Measurements from ENCODE around the gene P4HA1.
A peak's percentile ranks its signal among the peaks of the same experiment; 100 is the strongest.
"Not testable (repeated sequence)": the region's sequence is repeated elsewhere in the genome, so short reads cannot be mapped to it uniquely, and the experiment has no call there.

Gene P4HA1

DNA sequence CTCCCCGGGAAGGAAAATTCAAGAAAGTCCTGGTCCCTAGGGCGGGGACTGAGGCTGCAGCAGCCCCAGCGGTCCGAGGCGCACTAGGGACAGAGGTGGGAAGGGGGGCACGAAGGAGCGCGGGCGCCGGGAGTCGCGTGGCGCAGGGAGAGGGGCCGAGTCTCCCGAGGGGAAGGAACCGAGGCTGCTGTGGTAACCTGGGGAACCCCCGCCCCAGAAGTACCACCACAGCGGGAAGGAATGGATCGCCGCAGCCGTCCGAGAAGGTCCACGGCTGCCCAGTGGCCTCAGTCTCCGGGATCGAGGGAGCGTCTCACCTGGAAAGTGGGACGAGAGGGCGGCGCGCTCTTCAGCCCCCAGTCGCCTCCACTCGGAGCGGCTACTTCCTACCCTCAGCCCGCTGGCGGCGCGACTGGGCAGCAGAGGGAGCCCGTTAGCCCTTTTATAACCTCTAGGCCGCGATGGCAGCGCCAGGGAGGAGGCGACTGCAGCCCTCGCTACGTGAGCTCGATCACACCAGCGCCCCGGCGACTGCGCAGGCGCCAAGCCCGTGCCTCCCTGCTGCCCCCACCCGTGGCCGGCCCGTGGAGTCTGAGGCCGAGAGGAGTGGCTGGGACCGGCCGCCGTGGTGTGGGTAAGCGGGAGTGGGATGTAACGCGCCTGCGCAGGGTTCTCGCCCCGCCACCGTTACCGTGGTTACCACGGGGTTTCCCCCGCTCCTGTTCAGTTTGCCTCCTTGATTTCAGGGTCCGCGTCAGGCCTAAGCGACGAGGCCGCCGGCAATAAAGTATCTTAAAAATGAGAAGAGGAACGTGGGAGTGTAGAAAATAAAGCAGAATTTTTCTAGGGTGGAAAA lies at the start of gene P4HA1:
Gene P4HA1, minus strand, starts transcription at position 418 of the 856 bp plus-strand sequence. CDS start 21,983 bp downstream, outside the sequence.
- peak; percentile 97 to 100 for DNase-seq (ENCODE audit: low read depth in 2 of 2)

DNA sequence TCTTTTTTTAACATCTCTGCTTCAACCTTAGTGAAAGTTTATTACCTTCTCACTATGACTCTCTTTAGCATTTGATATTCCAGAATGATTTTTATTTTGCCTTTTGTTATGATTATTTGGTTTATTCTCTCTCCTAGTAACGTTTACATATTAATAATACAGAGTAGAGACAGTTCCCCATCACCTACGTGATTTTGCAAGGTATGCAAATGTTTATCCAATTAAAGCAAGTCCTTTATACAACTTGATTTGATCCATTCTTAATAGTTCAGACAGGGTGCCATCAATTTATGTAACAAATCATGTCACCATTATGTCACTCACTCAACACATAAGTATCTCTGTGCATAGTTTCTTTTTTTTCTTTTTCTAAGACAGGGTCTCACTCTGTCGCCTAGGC lies 44.9 kb upstream of the P4HA1 start:
- no peak for DNase-seq (ENCODE audit: low read depth in 2 of 2)

DNA sequence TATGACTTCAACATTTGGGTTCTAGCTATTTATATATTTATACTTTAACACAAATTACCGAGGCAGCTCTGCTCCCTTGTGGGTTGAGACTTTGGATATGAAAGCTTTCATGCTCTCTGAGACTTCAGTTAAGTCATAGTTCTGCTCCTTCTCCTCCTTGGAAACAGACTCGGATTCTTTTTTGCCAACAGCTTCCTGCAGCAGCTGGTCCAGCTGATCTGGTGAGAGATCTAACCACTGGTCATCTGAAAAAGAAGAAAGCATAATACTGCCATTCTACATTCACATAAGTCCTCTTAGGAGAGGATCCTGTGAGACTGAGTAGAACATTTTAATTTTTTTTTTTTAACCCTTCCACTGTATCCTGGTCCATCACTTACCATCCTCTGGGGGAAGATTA lies 42.6 kb upstream of the P4HA1 start:
- no peak for DNase-seq (ENCODE audit: low read depth in 2 of 2)

GRCh38 chr10:73136627-73137026 lies 40.0 kb upstream of the P4HA1 start:
- no peak for DNase-seq (ENCODE audit: low read depth in 2 of 2)

DNA sequence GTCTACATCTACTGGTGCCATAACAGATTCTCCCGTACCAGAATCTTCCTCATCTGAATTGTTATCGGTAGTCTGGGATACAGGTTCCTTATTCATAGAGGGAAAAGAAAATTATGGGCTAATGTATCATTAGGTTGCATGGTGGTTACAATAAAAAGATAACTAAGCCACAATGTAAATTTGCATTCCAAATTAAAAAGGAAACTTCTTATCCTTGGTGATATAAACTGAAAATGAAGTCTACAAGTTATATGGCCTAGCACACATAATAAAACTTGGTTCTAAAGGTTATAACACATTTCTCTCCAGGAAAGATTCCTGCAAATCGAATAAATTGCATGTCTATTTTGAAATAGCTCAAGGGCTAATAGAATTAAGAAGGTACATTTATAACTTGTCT lies 38.1 kb upstream of the P4HA1 start:
- no peak for DNase-seq (ENCODE audit: low read depth in 2 of 2)

DNA sequence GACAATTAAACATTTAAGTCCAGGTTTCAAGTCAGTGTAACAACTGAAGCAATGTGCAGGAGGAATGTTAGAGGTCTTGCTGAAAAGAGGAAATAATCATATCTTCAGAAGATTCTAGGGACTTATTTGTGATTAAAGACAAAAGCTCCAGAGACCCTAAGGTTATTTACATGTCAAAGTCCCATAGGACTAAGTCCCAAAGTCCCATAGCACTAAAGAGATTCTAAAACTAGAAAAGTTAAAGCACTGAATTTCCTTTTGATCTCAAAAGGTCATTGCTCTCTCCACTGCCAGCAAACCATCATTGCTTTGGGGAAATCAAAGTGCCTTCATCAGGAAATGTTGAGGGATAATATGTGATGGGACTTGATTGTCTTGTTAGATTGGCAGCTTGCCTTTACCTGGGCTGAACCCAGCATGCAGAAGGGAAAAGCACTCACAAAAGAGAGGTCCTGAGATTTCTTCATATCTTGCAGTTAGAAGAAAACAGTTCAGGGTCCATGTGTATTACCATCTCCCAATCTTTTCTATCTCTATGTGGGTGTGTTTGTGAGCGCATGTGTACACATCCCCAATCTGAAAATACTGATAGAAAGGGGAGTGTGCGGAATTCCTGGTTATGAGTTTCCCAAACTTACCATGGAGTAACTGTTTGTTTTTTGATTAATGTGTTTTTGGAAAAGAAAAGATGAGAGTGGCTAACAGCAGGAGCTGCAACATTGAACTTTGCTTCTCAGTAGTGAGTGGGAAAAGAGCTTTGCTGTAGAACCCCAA lies 35.4 kb upstream of the P4HA1 start:
- no peak for DNase-seq (ENCODE audit: low read depth in 2 of 2)

- DNase-seq (ENCODE audit: low read depth in 2 of 2): no peak
These were observed 34.6 kb upstream of the P4HA1 start for GRCh38 chr10:73131301-73131700.

DNA sequence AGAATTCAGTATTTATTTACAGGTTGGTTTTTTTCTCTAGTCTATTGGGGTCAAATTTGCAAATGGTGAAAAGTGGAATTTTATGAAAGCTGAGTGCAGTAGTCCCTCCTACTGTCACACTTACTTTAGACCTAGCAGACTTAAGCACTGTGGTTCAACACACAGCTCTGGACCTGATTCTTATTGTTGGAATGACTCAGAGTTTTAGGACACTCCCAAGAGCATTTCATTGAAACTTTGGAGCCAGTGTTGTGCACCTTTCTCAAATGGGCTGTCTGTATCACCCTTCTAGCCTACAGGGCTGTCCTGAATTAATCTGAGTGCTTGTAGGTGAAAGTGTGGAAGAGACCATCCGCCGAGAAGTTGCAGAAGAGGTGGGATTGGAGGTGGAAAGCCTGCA lies 29.7 kb upstream of the P4HA1 start:
- no peak for DNase-seq (ENCODE audit: low read depth in 2 of 2)

GRCh38 chr10:73119952-73120351 lies 23.3 kb upstream of the P4HA1 start:
- DNase-seq (ENCODE audit: low read depth in 2 of 2): no peak

GRCh38 chr10:73119457-73119856 lies 22.8 kb upstream of the P4HA1 start:
- no peak for DNase-seq (ENCODE audit: low read depth in 2 of 2)

DNA sequence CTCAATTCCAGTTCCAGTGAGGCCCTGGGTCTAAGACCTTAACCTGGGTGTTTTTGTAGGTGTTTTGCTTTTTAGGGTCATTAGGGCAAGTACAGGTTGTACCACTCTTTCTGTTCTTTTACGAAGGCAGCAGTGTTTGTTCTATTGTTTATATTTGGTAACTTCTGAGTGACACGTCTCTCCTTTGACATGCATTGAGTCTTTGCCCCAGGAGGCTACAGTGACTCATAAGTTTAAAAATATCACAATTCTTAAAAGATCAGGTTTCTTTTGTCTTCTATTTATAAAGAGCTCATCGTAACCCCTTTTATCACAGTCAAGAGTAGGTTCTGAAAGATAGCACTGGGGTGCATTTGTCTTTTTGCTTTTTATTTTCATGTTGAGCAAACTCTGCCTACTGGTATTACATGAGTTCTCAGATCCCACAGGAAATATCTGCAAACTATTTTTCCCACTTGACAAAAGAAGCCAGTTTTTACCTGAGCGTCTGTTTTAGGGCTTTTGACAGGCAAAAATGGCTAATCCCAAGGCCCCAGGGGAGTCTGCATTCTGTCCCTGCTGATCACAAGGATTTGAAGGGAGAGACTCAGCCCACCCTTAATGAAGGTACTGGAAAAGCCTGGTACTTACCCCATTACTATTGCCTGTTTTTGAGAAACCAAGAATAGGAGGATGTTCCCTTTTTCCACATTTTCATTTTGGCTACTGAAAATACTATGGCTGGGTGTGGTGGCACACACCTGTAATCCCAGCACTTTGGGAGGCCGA lies 21.5 kb upstream of the P4HA1 start:
- no peak for DNase-seq (ENCODE audit: low read depth in 2 of 2)

DNA sequence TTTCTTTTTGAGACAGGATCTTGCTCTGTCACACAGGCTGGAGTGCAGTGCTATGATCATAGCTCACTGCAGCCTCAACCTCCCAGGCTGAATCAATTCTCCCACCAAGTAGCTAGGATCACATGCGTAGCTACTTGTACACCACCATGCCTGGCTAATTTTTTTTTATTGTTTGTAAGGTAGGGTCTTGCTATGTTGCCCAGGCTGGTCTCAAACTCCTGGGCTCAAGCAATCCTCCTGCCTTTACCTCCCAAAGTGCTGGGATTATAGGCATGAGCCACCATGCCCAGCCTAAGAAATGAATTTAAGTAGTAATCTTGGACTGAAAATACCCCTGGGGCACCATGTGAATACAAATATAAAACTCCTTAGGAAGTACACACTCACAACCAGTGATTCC lies 19.4 kb upstream of the P4HA1 start:
- DNase-seq (ENCODE audit: low read depth in 2 of 2): no peak

GRCh38 chr10:73113551-73113950 lies 16.9 kb upstream of the P4HA1 start:
- no peak for DNase-seq (ENCODE audit: low read depth in 2 of 2)

DNA sequence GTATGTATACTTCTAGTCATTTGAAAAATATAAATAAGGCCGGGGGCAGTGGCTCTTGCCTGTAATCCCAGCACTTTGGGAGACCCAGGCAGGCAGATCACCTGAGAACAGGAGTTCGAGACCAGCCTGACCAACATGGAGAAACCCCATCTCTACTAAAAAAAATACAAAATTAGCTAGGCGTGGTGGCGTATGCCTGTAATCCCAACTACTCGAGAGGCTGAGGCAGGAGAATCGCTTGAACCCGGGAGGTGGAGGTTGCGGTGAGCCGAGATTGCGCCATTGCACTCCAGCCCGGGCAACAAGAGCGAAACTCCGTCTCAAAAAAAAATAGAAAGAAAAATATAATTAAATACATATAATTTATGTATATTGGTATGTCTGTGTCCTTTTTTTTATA lies 15.4 kb upstream of the P4HA1 start:
- not testable (repeated sequence) for DNase-seq (ENCODE audit: low read depth in 2 of 2)

GRCh38 chr10:73110345-73110849 lies 13.7 kb upstream of the P4HA1 start, which contains the start of gene NUDT13:
NUDT13 (plus strand) TSS chr10:73110455; CDS start chr10:73114366, 3,911 bp downstream.
- peak in 1 of 2 donors; percentile 10 for DNase-seq (ENCODE audit: low read depth in 2 of 2)

GRCh38 chr10:73109248-73109652 lies 12.6 kb upstream of the P4HA1 start:
- not testable (repeated sequence) for DNase-seq (ENCODE audit: low read depth in 2 of 2)

DNA sequence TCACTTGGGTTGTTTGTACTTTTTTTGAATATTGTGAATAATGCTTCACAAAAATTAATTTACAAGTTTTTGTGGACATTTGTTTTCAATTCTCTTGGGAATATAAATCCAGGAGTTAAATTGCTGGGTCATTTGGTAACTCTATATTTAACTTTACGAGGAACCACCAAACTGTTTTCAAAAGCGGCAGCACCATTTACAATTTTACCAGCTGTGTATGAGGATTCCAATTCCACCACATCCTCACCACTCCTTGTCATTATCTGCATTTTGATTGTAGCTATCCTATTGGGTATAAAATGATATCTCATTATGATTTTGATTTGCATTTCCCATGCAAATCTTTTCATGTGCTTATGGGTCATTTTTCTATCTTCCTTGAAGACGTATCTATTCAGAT lies 9.6 kb upstream of the P4HA1 start:
- no peak for DNase-seq (ENCODE audit: low read depth in 2 of 2)

DNA sequence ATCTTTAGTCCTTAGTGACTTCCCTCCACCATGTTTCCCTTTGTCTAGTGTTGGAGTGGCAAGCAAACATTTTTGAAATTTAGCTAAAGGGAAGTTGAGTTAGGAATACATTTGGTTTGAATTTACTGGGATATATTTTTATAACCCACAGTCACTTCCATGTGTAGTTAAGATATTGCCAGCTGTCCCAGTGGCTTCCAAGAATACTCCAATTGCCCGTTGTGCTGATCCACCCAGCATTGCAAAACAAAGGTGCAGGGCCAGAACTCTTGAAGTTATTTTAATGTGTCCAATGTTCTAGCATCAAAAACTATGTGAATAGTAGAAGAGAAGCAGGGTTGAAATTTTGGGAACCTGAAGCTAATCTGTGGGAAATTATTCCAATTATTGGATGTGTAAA lies 2.5 kb upstream of the P4HA1 start:
- DNase-seq (ENCODE audit: low read depth in 2 of 2): no peak

GRCh38 chr10:73097305-73097670 lies 622 bp upstream of the P4HA1 start:
- no peak for DNase-seq (ENCODE audit: low read depth in 2 of 2)

DNA sequence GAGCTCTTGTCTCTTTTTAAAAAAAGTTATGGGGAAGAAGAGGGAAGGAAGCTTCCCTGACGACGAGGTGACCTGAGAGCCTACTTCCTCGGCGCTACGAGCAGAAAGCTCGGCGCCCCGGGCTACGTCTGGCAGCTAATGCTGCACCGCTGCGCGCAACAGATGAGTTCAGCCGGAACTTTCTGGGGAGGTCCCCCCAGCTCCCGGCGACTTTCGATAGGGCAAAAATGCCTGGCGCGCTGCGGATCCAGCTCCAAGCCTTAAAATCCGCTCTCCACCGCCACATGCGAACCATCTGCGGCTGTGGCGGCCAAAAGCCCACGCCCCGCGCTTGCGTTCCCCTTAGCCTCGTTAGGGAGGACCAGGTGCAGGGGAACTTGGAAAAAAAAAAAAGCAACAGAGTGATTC lies 621 bp downstream of the P4HA1 start:
- DNase-seq (ENCODE audit: low read depth in 2 of 2): peak; percentile 49 to 65

DNA sequence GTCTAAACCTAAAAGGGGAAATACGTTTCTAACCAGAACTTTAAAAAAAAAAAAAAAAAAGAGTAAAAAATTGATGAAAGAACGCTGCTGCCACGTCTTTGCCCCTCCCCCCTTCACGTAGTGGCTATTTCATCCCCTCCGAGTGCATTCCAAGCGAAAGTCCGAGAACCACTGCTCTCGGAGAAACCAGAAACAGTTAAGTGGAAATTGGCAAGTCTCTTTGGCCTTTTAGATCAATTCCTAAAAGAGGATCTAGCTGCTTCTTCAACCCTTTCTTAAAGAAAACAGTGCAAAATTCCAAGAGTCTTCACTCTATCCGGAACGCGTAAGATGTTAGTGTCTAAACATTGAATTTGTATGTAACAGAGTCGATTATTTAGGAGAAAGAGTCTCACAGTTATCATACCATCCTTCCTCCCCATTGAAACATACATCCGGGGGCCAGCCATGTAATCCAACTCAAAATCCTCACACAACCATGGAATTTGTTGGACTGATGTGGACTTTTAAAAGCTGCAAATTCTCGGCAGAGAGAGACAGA lies 1.1 kb downstream of the P4HA1 start:
- DNase-seq (ENCODE audit: low read depth in 2 of 2): peak in 1 of 2 donors; percentile 8

All from stimulated activated CD8-positive, alpha-beta memory T cell treated with anti-CD3 and anti-CD28 coated beads, Interleukin-7, amount 100 ng/mL, for 4 hours (primary cell).